MM.1S (cell line): ENCODE results near the gene ATAD3C.

Source experiments
- CTCF ChIP-seq: fragments of 300-600 bp; sonication (generic); IDR thresholded peaks from 2 replicates; pipeline ENCODE4 v1.5.1; 2016; ENCODE audit warnings: antibody characterized with exemption, low read length, mixed read lengths
- EZH2 ChIP-seq: fragments of 300-600 bp; sonication (generic); optimal IDR thresholded peaks from 2 replicates; pipeline ENCODE3; 2017; ENCODE audit warnings: low read depth, mild to moderate bottlenecking, antibody characterized with exemption, low read length, mixed read lengths
- EZH2phosphoT487 ChIP-seq: fragments of 300-600 bp; sonication (generic); IDR thresholded peaks from 2 replicates; pipeline ENCODE4 v1.6.1; 2018; ENCODE audit warnings: antibody characterized with exemption, low read length

- TF ChIP-seq CTCF: peak; percentile 15; the same call in 1 of the 2 replicates
- TF ChIP-seq EZH2phosphoT487: no peak
- no peak for TF ChIP-seq EZH2
These were observed 12.3 kb downstream of the ATAD3C start for GRCh38 chr1:1461721-1462317.
